ENCODE results near the gene ATAT1.
A peak's percentile ranks its signal among the peaks of the same experiment; 100 is the strongest.

ATAT1 gene

DNA sequence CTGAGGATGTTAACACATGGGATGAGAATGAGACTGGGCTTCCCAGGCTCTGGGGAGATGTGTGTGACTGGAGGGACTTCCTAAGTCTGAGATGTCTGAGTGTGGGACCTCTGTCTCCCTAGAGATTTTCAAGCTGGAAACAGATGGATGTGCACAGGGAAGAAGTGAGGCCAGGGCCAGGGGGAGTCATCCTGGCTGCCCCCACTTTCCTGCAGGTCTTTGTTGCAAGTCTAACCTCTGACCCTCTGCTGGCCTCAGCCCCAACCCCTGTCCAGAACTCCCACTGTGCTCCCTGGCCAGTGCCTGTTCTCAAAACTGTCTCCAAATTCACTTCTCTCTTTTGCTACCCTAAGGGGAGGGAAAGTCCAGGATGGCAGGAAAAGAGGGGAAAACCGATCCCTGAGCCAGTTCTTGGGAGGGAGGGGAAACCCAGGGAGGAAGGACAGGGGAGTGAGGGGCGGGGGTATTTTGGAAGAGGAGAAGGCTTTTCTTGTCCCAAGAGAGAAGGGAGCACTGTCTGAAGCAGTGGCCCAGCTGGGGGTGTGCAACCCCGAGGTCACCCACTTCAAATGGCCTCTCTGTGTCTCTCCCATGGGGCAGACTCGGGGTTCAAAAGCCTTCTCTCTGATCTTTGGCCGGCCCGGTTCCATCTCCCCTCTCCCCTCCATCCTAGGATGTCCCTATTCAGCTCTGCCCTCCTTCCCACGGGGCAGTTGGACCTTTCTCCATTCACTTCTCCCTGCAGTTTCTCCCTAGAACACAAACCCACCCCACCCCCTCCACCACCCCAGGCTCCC, 56.7 kb downstream of the ATAT1 start:
- DNase-seq (ENCODE audit: low read depth in 1 of 2, low spot score in 1 of 2), result no peak

DNA sequence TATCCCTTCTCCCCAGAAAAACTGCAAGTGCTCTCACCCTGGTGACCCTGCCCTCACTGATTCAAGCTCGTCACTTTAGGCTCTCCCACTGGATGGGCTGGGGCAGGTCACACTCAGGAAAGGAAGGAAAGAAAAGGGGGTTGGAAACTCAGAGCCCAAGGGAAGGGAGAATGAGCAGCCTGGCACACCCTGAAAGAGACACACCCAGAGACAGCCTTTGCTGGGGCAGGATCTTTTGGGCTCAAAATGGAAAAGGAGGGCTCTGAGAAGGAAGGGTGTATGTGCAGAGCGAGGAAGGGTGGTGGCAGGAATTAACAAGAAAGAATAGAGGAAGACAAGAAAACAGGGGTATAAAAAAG, 57.3 kb downstream of the ATAT1 start:
- no peak for DNase-seq (ENCODE audit: low read depth in 1 of 2, low spot score in 1 of 2)

DNA sequence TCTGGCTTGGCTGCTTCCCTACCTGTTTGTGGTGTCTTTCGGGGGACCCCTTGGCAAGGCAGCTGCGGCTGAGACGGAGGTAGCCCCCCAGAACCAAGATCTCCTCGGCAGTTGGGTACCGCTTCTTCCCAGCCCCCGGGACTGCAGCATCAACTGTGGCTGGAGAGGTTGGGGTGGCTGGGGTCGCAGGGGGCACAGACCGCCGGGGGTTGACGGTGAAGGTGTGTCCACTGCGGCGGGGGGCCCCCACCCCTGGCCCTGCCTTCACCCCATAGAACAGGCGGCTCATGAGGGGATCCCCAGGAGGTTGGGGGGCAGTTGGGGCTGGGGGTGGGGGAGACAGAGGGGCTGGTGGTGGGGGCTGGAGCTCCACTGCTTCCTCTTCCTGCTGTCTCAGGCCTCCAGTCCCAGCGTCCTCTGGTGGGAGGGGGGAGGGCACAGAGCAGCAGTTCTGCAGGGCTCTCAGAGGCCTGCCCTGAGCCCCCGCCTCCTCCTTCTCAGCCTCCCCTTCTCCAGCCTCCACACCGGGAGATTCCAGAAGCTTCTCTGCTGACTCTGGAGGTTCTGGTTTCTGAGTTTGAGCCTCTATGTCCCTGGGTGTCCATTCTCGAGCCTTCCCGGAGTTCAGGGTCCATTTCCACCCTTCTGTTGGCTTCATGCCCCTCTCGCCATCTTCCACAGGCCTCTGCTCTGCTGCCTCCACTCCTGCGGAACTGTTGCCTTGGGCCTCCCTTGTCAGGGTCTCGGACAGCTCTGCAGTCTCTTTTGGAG, 57.9 kb downstream of the ATAT1 start:
- DNase-seq (ENCODE audit: low read depth in 1 of 2, low spot score in 1 of 2), result peak in 1 of 2 donors; percentile 40

DNA sequence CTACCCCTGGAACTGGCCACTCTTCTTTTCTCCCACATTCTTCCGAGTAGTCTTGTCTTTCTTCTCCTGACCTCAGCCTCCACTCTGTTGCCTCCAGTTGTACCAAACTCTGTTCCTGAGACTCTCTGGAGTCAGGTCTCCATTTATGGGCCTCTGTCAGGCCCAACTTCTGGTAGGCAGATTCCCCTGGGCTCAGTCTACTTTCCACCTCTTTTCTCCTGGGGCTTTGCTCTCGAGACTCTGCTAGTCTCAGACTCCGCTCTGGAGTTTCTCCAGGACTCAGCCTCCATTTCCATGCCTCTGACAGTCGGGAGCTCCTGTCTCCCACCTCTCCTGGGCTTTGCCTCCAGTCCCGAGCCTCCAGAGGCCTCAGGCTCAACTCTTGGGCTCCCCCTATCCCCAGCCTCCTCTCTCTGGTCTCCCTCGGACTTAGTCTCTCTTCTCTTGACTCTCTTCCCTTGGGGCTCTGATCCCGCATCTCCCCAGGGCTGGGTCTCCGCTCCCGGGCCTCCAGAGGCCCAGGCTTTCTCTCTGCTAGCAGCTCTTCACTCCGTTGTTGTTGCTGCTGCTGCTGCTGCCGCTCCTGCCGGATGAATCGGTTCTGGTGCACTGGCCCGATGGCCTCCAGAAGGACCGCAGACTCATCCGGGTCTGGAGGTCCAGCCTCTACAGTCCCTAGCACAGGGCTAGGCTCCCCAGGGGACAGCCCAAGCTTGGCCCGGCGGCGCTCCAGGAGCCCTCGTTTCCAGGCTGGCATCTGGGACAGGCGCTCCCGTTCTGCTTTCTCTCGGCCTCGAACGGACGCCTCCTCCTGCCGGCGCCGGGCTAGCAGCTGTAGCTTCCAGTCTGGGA, 58.7 kb downstream of the ATAT1 start:
- DNase-seq (ENCODE audit: low read depth in 1 of 2, low spot score in 1 of 2), result no peak

DNA sequence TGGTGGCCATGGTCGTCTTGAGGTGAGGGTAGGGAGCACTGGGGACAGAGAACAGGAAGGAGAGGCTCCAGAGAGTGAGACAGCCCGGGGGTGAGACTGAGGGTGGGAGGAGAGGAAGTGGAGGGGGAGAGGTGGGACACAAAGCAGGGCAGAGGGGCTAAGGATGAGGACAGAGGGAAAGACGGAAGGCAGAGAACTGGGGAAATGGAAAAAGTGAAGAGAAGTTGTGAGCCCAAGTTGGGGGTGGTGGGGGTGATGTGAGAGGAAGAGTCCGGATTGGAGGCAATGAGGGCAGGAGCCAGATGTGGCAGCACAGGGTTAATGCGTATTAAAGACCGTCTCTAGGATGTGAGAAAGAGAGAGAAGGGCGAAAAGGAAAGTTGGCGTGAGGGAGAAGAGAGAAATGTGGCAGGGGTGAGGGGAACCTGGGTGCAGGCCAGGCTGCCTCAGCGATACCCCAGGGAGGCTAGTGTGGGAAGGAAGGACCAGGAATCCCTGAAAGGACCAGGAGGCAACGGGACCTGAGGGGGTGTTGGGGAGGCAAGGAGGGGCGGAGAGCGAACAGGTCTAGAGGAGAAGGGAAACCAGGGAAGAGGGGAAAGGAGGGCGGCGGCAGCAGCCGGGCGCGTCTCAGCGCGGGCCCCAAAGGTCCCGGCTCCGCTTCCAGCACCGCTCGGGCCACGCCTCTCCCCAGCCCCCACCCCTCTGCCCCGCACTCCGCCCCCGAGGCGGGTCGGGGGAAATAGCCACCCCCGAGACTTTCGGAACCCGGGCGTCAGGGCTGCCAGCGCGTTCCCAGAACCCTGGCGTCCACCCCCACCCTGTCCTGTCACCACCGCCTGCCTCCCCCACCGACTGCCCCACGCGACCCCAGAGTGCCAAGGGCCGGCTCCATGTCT, 59.6 kb downstream of the ATAT1 start, which contains the start of gene PPP1R18:
PPP1R18 (minus strand) TSS at position 637 of the 899 bp plus-strand sequence; CDS start at position 10, 627 bp downstream.
- peak; percentile 79 to 84 for DNase-seq (ENCODE audit: low read depth in 1 of 2, low spot score in 1 of 2)

DNA sequence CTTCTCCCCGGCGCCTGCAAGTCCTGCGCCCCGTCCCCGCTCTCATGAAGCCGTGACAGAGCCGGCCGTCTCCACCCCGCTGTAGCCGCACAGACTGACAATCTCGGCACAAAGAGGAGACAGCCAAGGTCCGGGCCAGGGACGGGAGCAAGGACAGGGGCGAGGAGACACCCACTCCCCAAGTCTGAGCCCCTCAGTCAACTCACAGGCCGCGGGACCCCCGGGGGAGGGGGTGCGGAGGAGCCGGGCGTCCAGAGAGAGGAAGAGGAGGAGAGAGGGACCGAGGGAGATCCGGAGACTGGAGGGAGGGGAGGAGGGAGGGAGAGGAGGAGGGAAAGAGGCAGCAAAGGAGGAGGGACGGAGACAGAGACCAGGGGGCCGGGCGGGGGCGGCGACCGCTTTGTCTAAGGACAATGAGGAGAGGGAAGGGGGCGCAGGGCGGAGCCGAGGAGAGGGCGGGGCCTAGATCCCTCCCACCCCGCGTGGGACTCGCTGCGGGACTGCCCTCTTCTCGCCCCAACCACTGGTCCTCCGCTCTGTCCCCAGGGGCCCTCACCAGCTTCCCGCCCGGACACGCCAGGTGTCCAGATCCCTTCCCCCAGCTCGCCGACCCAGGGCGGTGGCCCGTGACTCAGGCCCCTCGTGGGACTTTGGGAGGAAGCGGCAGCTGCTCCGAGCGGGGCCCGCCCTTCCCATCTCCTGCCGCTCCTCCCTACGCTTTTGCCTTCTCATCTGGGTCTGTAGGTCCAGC, 60.4 kb downstream of the ATAT1 start:
- peak; percentile 61 to 70 for DNase-seq (ENCODE audit: low read depth in 1 of 2, low spot score in 1 of 2)

DNA sequence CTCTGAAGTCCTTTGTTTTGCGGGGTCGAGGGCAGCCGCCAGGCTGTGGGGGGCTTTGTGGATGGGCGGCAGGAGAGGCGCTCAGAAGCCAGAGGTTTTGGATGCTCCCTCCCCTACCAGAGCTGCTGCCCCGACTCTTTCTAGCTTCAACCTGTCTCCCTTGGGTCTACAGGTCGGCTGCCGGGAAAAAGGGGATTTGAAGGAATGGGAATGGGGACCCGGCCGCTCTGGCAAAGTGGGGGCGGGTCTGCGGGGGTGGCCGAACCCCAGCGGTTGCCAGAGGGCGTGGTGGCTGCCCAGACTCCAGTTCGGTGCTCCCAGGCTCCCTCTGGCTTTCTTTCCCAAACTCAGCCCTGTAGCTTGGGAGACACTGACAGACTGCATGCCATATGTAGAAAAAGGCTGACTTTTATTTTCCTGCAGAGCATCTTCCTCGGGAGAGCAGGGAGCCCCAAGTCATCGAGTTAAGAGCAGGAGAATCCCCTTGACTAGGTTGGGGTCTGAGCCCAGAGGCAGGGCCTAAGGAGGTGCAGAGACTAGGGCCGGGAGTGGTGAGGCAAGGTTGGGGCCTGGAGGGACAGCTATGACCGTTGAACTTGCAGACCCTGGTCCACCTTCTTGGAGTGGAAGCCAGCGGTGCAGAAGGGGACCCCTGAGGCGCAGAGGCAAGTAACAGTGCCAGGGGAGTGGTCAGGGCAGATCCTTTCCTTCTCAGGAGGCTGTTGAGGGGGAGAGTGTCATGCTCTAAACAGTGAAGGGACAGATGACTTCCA, 61.2 kb downstream of the ATAT1 start:
- no peak for DNase-seq (ENCODE audit: low read depth in 1 of 2, low spot score in 1 of 2)

DNA sequence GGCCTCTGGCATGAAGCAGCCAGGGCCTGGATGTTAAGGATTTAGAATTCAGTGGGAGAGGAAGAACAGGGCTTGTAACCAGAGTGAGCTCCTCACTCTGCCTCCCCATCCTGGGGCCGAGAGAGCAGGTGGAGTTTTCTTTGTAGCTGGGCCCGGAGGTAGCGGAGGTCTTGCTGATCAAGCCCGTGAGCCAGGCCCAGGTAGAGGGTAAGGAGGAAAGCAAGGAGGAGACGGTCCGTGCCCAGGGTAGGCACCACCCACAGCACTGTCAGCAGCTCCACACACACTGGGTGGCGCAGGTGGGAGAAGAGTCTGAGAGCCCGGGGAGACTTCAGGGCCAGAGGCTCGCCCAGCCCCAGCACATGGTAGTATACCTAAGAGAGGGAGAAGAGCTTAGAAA, 61.9 kb downstream of the ATAT1 start:
- no peak for DNase-seq (ENCODE audit: low read depth in 1 of 2, low spot score in 1 of 2)

DNA sequence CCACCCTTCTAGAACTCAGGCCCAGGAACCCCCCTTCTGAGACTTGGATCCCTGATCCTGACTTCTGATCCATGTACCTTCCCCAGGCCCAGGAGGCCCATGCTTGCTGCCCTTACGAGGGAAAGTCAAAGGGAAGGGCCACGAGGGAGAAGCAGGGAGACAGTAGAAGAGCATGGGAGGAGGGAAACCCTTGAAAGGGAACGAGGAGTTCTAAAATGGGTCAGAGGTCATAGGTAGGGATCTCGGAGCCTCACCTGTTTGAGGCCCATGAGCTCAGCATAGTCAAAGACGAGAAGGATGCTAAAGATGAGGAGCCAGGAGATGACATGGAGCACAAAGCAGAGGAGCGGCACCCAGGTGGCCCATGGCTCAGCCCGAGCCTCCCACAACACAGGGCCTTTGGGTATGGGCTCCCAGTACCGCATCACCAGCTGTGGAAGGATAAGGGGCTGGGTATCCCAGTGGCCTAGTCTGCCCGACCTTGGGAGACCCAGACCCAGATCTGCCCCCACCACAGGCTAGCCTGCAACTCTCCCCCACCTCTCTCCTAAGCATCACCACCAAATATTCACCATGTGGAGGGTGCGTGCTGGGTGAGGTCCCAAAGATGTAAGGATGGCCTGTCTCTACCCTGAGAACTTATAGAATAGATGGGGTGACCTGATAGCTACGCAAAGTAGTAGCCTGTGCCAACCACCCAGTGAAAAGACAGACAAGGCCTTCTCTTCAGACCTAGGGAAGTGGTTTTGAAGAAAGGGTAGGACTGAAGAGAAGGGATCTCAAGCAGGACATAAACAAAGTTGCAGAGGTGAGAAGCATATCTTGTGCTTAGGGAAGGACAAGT, 62.6 kb downstream of the ATAT1 start:
- DNase-seq (ENCODE audit: low read depth in 1 of 2, low spot score in 1 of 2), result no peak

DNA sequence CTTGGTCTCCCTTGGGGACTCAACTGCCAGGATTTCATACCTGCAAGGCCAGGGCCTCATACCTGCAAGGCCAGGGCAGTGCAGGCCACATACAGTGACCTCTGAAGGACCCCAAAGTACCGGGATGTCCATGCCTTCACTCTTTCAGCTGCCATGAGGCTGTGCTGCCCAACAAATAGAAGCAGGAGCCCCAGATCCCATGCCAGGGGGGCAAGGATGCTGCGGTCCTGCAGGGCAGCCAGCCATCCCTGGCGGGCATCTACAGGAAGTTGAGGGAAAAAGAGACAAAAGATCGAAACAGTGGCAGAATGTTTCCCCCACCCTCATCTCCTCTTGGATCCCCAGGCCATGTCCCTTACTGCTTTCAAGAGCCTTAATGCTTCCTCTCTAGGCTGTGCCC, 63.3 kb downstream of the ATAT1 start:
- DNase-seq (ENCODE audit: low read depth in 1 of 2, low spot score in 1 of 2), result no peak

DNA sequence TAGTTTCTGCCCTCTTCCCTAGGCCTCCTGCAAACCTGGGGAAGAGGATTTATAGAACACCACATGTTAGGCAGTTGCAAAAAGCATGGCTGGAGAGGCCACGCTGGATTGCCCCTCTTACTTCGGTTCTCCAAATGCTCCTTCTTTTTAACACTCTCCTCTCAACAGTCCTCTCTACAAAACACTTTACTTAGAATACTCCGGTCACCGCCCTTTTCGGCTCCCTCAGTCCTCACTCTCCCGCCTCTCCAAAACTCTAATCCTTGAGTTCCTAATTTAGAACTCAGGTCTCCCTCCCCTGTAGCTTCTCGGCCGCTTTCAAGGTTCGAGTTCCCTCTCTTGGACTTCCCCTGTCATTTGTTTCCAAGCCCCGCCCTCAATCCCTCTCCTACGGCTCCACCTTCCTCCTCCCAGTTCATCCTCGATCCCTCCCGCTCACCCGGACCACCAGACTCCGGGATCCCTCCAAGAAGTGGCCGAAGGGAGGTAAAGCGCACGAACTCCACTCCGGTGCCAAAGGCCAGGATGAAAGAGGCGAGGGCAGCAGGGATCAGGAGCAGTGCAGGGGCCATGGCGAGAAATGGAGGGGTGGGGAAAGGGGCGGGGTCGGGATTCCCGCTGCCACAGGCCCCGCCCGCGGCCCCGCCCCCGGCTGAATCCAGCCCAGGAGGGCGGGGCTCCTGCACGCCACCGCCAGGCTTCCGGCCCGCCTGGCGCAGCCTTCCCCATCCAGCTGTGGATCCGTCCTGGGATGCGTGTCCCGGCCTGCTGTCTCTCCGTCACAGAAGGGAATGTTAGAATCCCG, 63.9 kb downstream of the ATAT1 start, which contains the start of gene NRM:
NRM (minus strand) TSS at position 582 of the 805 bp plus-strand sequence; CDS start at position 572, 10 bp downstream.
- DNase-seq (ENCODE audit: low read depth in 1 of 2, low spot score in 1 of 2), result peak; percentile 52 to 71

DNA sequence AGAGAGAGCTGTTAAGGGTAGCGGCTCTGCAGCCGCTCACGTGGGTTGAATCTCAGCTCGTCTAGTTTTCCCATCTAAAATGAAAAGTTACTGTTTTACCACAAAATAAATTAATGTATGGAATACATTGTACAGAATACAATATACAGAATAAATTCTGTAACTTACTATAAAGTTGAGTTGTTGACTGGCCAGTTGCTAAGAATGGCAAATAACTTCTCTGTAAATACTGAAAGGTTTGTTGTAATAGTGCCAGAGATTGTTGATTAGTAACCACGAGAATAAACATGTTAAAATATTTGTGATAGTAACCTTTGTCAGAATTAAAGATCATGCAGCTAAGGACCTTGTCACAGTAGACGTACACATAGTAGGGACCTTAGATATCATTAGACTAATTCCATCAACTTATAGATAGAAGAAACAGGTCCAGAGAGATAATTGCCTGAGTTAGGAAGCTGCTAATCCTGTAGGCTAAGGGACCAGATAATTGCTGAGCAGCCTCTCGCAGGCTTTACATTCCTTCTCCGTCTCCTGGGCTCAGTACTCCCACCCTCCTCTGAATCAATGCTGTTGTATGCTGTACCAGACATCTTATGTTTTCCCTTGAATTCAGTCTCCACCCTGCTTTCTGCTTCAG, 64.7 kb downstream of the ATAT1 start:
- no peak for DNase-seq (ENCODE audit: low read depth in 1 of 2, low spot score in 1 of 2)
